DMS 273 (cell line): ENCODE measurements around the gene SYS1.

Source experiments
- DNase-seq: peaks from one replicate; lab custom pipeline; 2025; ENCODE audit not compliant: unreplicated experiment; lab: John Stamatoyannopoulos, UW

The SYS1 gene

DNA sequence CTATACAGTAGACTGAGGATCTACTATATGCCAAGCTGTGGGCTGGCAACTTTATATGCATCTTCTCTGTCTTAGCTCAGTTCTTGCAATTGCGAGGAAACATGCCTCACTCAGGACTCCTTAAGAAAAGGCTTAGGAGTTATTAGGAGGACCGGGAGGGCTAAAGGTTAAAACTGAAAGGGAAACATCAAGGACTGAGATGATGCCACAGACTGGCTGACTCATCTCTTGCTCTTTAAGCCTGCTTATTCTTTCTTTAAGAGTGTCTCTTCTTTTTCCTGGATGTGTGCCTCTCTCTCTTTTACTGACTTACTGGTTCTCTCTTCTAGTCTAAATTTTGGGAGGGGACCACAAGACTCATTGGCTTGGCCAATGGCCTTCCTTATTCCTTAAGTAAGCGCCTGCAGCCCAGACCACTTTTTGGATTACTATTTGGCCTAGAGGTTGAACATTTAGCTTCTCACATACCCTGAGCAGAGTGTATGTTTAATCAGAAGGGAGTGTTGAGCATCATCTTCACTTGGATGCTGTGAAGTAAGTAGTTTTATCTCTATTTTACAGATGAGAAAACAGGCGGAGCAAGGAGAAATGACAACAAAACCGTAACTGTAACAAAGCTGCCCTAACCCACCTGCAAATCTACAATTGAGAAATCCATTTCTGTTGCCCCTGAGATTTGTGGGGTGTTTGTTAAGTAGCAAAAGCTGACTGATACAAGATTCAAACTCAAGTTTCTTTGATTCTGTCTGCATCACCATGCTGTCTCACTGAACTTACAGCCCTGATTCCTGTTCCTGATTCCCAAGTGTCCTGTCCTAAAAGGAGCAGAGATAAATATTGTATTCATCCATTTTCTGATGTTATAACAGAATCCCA is 7.5 kb upstream of the SYS1 start:
- DNase-seq, result no peak

DNA sequence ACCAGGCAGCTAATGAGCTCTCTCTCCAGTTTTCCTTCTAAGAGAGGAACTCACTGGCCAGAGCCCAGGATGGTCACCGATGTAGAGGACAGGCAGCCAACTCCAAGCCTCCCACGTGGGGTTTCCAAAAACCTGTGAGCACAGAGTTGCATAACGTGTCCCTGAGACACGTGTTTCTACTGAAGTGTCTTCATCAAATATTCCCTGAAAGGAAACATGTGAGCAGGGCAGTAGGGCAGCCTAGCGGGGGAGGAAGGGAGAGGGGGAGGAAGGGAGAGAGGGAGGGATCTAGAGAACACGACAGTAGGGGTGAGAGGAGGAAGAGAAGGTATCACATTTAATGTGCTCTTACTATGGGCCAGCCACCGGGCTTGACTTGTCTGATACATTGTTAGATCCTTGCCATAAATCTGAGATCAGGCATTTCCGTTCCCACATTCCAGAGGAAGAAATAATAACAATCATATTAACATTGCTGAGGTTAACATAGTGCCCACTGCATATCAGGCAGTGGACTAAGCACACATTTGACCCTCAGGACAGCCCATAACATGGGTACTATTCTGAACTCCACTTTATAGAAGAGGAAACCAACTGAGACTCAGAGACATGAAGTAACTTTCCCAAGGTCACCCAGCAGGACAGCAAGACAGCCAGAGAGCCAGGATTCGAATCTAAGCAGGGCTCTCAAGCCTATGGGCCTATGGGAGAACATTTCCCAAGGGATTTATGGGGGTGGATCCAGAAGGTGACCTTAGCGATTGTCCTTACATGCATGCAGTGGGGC is 4.5 kb upstream of the SYS1 start:
- DNase-seq, result no peak

DNA sequence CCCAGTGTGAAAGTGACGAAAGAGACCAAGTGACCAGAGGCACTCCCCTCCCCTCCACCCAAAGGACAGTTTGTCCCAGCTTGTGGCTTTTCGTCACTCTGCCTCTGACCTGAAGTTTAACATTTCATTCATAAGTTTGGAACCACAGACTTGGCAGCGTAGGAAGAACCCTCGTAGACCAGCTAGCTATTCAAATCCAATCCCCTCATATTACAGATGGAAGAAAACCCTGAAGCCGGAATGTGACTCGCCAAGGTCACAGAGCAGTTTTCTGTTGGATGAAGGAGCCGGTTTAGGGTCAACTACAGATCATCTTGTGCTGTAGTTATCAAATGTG is 3.9 kb upstream of the SYS1 start:
- DNase-seq, result no peak

DNA sequence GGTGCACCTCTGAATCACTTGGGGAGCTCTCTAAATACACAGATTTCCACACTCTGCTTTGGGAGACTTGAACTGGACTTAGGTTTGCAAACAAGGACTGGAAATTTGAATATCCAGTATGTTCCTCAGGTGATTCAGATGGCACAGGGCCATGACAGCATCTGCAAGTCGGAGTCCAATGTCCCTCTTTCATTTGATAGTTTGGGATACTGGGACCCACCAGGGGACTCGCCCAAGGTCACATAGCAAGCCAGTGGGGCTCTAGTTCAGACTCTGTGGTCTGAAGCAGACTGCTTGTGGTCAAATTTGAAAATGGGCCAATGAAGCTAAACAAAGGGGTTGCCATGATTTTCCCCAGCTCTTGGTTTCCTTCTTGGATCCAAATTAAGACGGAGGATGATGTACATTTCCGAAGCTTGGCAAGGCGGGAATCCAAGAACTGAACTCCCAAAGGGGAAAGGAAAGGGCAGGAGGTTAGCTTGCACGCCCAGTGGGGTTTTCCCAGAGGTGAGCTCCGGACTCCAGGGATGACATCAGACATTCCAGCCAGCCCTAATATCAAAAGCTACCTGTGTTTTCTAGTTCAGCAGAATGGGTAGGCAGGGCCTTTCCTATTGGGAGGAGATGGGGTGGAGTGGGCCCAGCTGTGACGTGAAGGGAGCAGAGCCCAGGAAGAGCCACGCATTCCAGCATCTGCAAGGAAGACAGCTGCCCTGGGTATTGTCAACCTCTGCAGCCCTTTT is 3.4 kb upstream of the SYS1 start:
- DNase-seq, result no peak

DNA sequence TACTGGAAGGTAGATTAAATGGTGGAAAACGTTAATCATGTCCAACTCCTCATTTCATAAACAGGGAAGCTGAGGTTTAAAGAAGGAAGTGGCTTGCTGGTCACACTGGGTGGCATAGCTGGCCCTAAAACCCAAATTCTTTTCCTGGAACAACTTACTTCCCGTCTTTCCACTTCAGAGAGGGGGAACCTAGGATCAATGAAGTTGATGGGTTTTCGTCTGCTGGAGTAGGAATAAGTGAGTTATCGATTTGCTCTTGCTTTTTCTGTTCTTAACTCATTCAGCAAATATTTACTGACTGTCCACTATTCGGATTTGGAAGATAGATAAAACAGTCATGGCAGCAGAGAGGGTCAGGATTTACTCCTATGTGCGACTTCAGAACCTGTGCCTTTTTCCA is 1.2 kb upstream of the SYS1 start:
- no peak for DNase-seq

DNA sequence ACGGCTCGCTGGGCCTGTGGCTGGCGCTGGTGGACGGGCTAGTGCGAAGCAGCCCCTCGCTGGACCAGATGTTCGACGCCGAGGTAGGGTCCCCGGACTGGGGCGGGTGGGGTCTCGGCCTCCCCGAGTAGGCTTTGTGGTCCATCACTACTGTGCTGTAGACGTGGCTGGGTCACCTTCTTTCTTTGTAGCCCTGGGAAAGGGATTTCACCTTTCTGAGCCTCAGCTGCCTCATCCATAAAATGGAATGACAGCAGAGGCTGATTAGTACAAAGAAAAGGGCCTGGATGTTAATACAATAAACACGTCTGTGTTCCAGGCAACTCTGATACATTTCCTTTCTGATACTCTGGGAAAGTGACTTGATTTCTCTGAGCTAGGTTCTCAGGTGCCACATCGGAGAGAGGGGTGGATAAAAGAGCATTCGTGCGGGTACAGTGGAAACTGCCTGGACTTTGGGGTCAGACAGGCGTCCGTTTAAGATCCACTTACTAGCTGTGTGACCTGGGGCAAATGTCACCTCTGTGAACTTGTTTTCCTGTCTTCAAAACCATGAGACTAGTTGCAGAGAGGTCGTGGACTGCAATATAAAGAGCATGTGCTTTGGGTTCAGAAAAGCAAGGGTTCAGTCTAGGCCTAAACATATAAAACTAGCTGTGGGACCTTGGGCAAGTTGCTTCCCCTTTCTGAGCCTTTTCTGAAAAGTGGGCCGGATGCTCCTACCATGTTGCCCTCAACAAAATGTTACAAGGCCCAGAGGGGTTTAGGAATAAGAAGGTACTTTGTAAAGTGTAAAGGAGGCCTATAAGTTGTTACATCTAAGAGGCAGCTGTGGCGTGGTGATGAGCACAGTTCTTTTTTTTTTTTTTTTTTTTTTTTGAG is 896 bp downstream of the SYS1 start:
- DNase-seq, result no peak

DNA sequence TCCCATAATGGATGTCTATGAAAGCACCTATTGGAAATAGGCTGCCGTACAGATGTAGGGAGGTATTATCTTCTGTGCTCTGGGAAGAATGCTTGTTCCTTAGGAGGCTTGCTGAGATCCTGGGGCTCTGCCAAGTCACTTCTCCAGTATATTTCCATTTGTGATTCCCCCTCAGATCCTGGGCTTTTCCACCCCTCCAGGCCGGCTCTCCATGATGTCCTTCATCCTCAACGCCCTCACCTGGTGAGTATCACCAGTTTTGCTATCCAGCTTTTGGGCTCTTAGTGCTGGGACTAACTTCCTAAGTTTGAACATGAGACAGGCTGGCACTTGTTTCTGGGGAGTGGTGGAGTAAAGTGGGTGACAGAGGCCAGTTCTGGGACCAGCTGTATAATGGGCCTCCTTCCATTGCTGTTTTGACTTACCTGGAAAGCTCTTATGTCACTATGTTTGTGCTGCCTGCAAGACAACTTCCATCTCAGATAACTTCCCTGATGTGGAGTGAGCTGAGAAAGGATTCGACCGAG is 2.6 kb downstream of the SYS1 start:
- DNase-seq, result no peak

DNA sequence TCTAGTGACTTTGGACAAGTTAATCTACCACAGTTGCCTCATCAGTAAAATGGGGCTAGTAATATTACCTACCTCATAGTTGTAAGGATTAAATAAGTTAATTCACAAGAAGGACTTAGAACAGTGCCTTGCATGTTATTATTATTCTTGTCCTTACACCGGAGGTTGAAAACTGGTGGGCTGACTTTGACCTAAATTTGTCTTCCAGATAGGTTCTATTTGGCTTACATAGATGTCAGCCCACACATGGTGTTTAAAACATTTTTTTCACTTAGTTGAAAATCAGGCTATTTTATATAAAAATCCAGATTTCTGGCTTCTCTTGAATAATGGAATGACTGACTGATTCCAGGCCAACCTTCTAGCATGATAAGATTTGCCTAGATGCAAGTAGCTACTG is 3.2 kb downstream of the SYS1 start:
- DNase-seq, result no peak

DNA sequence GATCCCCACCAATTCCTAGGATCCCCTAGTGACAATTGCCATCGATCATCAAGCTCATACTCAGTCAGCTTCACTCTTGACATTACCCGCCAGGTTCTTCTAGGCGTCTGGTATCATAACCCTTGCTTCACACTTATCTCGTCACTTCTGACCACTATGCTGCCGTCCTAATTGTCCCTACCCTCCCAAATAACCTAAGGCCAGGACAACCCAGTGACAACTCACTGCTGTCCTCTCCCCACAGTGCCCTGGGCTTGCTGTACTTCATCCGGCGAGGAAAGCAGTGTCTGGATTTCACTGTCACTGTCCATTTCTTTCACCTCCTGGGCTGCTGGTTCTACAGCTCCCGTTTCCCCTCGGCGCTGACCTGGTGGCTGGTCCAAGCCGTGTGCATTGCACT is 3.7 kb downstream of the SYS1 start:
- DNase-seq, result no peak

DNA sequence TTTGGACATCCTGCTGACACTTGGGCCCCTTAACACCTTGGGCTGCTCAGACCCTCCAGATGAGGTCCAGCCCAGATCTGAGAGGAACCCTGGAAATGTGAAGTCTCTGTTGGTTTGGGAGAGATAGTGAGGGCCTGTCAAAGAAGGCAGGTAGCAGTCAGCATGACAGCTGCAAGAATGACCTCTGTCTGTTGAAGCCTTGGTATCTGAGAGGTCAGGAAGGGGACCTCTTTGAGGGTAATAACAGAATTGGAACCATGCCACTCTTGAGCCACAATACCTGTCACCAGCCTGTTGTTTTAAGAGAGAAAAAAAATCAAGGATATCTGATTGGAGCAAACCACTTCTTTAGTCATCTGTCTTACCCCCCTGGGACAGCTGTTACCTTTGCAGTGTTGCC is 4.2 kb downstream of the SYS1 start:
- no peak for DNase-seq

DNA sequence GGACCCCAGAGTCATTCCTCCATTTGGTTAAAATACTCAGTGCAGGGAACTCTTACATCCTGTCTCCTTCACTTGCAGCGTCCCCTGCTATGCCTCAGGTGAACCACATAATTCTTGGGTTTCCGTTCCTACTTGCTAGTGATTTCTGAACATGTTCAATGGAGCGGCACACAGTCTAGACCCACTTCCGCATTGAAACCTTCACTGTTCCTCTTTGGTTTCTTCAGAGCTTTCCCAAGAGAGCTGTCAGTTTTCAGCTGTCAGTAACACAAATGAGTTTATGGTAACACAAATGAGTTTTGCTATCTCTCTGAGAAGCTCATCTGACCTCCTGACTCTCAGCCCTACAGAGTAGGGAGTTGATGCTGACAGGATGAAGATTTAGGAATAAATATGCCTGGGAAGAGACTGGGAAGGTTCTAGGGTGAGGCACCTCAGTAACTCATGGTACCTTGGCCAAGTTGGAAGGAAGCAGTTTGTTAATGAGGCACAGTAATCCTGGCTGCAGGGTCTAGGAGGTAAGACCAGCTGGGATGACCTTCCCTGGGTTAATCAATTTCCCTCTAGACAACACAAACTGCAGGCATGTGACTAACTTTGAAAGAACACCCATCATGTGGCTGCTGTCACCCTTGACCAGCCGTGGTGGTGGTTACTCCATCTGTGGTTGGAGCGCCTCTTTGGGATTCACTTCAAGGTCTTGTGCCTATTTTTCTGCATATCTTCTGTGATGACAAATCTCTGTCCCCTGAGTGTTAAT is 5.4 kb downstream of the SYS1 start:
- no peak for DNase-seq

DNA sequence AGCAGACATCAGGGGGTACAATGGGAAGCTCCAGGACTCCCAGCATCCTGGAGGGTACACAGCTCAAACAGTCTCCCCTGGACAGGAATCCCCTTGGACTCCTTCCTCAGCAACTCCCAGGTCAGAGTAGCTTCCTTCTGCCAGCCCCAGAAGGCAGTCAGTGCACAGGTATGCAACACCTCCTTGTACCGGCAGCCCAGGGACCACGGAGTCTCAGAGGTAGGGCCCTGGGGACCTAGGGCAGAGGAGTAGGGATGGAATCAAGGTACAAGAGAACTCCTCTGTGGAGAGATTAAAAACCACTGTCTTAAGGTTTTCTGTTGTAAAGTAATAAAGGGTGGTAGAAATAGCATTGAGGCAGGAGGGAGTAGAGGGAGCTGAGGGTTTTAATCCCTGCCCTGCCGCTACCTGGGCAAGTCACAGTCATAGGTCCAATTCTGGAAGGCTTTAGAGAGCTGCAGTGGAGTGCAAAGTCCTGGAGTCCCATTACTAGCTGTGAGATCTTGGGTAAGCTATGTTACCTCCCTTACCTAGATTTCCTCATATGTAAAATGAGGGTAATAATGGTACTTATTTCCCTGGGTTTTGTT is 7.7 kb downstream of the SYS1 start:
- DNase-seq, result no peak

DNA sequence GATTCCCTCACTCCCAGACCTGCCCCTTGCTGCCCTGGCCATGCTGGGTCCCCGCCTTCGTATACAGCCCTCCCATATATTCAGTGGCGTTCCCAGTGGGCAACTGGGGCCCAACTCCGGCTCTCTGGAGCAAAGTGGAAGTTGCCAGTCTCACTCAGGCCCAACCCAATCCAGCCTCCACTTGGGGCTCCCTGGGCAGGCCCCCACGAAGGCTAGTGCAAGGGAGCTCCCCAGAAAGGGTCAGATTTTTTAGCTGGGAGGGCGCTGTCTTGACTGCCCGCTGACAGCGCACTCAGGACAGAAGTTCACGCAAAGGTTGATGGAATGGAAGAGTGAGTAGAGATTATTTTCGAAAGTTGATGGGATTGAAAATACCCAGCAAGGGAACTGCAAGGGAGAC is 9.3 kb downstream of the SYS1 start:
- DNase-seq, result no peak

DNA sequence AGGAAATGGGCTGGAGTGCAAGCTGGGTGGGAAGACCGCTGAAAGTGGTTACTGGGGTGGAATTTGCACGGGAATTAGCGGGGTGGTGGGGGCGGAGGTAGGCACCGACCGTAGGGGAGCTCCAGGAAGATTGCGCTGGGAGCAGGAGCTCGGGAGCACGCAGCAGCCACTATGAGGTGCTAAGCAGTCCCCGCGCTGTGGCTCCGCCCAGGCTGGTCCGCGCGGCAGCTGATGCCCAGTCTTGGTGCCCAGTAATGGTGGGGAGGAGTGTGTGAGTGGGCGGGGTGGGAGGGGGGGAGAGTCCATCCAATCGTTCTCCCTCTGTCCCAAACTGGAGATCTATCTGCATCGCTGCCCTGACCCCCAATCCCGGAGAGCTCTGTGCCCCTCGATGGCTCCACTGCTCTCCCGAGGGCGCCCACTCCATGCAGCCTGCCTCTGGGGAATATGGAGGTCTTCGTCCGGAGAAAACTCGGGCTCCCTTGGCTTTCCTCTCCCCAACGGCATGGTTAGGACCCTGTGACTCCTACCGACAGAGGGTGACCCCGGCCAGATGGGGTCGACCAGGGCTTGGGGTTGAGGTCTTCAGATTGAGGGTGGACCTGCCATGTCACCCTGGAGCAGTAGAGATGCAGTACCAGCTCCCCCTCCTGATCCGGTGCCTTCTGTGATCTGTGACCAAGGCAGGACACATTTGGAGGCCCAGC is 9.8 kb downstream of the SYS1 start:
- DNase-seq, result no peak

DNA sequence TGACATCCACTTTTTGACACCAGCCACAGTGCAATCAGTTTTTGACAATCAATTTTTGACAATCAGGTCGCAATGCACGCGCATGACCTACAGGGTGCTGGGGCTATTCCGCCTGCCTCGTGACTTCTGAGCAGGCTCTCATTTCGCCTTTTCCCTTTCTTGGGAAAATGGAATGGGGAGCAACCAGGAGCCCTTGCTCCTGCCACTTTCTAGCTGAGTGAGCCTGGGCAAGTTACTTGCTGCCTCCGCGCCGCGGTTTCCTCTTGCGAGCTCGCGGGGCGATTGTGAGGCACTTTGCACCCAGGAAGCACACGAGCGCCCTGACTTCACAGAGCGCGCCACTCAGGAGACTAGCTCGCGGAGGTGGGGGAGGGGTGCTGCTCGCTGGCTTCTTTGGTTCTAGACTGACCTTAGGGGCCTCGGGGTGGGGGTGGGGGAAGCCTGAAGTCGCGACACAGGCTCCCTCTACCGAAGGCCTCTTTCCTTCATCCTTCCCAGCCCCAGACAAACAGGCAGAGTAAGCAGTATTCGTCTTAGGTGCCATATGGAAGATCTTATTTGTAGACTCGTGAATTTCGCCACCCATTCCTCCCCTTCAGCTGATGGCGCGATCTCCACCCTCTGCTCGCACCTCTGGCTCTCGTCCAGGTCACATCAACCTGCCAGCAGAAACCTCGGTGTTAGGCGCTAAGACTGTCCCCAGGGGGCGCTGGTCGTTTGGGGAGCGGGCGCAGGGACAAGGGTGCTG is 10.6 kb downstream of the SYS1 start:
- DNase-seq, result peak; percentile 89

DNA sequence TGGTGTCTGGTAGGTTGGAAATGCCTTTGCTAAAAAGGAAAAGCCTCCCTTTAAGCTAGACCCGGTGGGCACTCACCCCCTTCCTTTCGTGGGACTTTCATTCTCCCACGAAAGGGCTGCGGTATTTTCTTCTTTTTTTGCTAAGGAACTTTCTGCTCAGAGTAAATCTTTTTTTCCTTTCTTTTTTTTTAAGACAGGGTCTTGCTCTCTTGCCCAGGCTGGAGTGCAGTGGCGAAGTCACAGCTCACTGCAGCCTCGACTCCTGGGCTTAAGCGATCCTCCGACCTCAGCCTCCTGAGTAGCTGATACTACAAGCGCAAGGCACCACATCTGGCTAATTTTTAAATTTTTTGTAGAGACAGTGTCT is 11.1 kb downstream of the SYS1 start:
- no peak for DNase-seq

DNA sequence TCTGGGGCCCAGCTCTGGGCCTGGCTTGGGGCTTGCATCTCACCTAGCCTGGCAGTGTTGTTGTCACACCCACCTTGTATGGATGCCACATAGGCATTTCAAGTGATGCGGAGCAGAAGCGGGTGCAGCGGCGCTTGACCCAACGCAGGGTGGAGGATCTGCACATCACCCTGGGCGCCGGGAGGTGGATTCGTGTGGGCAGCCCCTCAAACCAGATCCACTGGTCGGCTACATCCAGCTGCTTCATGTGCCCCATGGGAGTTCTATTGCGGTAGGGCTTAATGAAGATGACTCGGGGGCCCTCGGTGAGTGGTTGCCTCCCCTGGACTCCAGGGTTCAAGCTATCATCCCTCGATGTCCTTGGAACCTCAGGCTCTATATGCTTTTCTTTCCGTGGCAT is 12.0 kb downstream of the SYS1 start:
- DNase-seq, result no peak

DNA sequence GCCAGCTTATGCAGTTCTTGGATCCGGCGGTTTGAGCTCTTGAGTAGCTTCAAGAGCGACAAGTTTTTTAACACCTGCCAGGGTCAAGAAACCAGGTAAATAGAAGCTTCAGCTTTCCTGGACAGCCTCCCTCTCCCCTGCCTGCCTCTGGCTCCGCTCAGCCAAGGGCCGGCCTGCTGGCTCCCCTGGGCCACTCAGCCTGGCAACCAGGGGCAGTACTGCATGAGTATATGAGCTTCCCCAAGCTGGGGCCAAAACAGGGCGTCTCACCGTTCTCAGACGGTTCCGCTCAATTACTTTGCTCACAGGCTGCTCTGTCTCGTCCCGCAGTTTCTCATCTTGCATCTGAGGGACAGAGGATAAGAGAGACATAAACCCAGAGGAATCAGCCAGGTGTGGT is 14.3 kb downstream of the SYS1 start:
- no peak for DNase-seq
